ENCODE measurements around the gene SALL1.

The SALL1 gene

DNA sequence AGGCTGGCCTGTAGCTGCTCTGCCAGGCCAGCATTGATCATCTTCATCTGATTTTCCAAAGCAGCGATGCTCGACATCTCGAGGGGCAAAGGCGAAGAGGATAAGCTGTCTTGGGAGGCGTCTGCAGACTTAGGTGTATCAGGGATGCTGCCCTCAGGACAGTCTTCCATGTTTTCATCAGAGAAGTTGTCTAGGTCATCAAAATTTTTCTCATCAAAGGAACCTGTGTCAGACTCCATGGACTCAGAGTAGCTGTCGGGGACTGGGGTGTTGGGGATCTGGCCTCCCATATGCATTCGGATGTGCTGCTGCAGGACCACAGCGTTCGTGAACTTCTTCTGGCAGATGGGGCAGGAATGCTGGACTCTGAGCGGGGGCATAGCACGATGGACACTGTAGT, 11.5 kb downstream of the SALL1 start:
- DNase-seq: no peak

DNA sequence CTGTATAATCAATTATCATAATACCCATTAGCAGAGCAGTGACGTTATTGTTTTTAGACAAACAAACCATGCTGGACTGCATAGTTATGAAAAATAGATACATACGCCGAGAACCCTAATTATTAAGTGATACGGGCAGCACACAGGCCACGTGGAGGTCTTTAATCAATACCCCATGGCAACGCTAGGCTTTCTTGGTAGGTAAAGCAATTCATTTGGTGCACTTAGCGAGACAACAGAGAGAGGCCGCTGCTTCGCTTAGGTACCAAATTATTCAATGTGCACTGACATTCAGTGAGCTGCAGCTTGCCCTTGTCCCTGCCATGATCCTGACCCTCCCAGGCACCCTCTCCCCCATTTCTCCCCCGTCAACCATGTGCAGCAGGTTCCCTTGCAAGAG, 12.9 kb downstream of the SALL1 start:
- DNase-seq: no peak

GRCh38 chr16:51137097-51137496, 14.0 kb downstream of the SALL1 start:
- DNase-seq: no peak

GRCh38 chr16:51134876-51135275, 16.2 kb downstream of the SALL1 start:
- no peak for DNase-seq

GRCh38 chr16:51134269-51134812, 16.7 kb downstream of the SALL1 start:
- DNase-seq: no peak

- DNase-seq: no peak
These were observed 17.4 kb downstream of the SALL1 start for GRCh38 chr16:51133688-51134087.

DNA sequence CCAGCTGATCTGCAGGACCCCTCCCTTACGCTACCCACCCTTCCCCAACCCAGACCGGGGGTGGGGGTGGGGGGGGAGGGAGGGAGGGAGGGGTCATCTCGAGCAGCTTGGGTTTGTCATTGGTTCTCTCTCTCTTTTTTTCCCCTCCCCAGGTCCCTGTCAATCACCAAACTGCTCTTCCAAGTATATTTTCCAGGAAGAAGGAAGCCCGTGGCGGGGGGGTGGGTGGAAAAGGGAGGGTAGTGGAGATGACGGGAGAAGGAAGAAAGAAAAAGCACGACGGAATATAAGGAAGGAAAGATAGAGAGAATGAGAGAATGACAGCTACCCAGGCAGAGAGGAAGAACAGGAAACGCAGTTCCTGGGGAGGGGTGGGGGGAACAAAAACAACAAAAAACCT, 17.9 kb downstream of the SALL1 start:
- no peak for DNase-seq

DNA sequence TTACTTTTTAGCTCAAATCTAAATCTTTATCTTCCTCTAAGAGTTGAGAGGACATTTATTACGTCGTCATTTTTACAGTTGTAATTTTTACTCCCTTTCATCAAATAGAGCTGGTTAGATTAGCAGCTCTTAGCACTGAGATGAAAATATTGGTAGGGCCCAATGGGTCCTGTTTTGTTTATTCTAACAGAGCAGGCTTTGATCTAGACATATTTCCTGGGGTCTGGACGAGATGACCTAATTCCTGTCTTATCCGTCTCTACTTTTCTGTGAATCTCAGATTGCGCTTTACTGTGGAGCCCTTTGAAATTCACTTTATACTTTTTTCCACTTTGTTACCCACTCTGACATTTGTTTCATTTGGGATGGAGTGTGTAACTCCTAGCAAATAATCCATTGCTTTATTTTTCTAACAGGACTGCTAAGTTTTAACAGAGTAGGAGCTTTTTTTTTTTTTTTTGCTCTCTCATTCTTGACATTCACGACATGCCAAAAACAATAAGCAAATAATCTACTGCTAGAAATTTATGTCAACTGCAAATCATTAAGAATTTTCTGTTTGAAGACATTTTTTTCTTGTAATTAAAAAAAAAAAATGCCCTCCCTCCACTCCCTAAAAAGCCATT, 18.5 kb downstream of the SALL1 start:
- DNase-seq: no peak

DNA sequence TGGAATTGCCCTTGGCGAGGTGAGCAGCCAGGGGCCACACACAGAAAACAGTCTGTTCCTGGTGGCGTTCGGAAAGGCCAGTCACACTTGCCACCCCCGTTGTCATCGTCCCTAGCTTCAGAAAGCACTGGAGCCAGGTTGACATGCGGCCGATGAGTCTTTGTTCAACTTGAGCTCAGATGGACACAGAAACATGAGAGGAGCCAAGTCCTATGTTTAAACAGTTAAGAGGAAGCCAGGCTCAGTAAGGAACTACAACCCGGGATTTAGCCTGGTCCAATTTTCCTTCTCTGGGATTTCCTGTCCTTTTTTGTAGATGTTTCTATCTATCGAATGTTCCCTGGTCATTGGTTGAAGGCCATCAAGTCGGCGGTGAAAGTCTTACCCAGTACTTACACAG, 19.5 kb downstream of the SALL1 start:
- no peak for DNase-seq

DNA sequence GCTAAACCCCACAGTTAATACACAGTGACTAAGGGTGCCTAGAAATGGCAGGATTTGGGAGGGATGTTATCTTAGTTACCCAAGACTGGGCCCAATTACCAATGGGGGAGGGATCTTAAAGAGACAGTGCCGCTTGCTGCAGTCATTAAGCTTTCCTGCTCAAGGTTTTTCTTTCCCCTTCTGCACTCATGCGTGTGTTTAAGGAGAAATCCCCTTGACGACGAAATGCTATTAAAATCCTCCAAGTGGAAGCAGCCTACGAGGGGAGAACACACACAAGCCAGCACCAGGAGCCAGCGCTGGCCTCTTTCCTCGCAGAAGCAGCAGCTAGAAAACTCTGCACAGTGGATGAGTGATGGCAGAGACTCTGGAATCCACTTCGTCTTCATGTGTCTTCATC, 22.0 kb downstream of the SALL1 start:
- DNase-seq: no peak

GRCh38 chr16:51125992-51126391, 25.1 kb downstream of the SALL1 start:
- no peak for DNase-seq

GRCh38 chr16:51124896-51125295, 26.2 kb downstream of the SALL1 start:
- DNase-seq: no peak

DNA sequence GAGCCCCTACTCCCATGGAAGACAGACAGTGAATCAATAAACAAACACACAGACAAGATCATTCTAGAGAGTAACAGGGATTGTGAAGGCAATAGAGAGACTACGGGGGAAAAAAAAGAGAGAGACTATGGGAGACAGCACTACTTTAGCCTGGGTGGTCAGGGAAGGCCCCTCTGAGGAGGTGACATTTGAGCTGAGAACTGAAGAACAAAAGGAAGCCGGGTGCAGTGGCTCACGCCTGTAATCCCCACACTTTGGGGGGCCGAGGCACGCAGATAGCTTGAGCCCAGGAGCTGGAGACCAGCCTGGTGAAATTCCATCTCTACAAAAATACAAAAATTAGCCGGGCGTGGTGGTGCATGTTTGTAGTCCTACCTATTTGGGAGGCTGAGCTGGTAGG, 29.2 kb downstream of the SALL1 start:
- no peak for DNase-seq

GRCh38 chr16:51120730-51121347, 30.2 kb downstream of the SALL1 start:
- DNase-seq: no peak

DNA sequence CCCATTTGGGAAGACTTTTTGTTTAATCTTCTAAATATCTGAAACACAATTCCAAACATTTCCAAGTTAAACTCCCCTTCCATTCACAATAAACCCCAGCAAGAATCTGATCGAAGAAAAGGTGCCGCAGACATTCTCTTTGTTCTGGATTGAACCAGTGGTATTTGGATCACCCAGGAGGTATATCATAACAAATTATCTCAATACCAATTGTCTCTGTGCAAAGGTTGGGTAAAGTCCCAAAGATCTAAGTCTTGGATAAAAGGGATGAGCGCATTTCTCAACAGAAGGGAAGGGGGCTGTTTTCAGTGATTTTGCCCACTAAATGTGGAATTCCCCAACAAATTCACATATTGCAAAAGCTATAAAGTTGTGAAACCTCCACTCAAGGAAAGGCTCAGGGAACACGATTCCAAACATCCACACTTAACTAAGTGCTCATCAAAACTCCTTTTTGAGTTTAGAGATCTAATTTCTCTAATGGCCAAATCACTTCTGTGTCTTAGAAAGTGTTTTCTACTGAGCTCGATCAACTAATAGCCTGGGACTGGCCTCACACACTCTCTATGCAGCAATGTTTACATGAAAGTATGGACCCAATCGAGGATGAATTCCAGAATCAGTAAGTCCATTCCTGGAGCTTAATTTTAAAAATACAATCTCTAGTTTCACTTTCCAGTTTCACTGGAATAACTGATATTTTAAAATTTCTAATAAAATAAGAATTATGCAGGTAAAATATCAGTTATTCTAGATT, 30.9 kb downstream of the SALL1 start:
- DNase-seq: no peak

DNA sequence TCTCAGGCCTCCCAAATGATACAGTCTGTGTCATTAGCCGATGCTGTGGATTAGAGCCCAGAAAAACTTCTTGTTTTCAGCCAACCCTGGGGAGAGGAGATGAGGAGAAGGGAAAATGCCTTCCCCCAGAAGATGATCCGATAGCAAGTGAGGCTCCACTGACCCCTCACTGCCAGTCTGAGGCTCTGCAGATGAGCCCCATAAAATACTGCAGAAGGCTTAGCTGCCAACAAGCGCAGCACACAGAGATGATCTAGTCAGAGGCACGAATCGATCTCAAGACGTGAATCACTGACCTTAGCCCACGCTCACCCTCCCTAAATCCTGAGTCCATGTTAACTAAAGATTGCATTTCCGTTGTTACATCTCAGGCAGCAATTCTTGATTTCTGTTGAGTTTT, 31.5 kb downstream of the SALL1 start:
- DNase-seq: no peak

- DNase-seq: no peak
These were observed 34.7 kb downstream of the SALL1 start for GRCh38 chr16:51116353-51116752.

- no peak for DNase-seq
These were observed 36.7 kb downstream of the SALL1 start for GRCh38 chr16:51114382-51114781.

- no peak for DNase-seq
These were observed 37.6 kb downstream of the SALL1 start for GRCh38 chr16:51113236-51114125.

DNA sequence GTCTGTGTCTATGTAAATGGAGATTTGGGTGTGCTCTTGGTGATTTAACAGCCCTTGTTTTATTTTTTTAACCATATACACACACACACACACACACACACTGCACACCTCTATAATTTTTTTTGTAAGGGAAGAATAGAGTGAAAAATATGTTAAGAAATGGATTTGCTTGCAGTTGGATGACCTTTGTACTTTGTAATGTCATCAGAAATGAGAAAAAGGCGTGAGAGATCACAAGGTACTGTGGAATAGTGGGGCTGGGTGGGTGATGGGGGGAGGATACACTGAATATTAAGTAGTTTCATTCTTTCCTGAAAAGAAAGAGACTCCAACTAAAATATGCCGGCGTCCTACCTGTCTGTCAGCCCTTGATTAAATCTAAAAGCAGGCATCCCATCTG, 38.7 kb downstream of the SALL1 start:
- no peak for DNase-seq

- no peak for DNase-seq
These were observed 39.3 kb downstream of the SALL1 start for GRCh38 chr16:51111759-51112158.

DNA sequence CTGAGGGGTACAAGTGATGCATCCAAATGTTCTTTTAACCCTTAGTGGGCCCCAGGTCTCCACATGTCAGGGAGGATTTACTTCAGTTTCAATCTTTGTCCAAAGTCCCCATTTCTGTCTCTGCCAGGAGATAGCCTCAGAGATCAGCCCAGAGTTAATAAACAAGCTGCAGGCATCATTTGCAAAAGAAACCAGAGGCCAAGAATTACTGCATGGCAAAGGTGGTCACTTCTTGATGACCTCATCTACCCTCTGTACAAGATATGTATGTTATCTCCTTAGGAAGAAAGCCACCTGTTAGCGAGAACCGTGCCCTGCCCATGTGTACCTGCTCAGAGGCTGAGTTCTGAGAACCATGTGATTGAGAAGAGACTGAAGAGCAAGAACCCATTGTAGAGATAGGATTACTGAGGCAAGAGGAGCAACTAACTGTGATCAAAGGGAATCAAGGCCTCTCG, 40.3 kb downstream of the SALL1 start:
- DNase-seq: no peak

DNA sequence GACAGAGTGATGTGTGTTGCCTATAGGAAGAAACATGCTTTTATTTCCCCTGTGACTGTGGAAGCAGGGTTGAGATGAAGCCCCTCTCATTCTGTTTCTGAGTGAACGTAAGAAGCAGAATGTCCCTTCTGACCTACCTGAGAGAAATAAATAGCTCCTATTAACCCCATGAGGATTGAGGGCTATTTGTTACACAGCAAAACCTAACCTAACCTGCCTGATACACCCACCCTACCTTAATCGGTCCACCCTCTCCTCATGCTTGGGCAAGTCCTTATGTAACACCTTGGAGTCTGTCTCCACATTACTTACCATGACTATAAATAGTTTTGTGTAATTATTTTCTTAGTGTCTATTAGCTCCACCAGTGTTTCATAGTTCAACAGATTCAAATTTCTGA, 41.9 kb downstream of the SALL1 start:
- no peak for DNase-seq

Measured in CD4-positive, alpha-beta T cell treated with Interleukin-17A for 4 hours (primary cell).